ENCODE data around the gene HDLBP.

DNA sequence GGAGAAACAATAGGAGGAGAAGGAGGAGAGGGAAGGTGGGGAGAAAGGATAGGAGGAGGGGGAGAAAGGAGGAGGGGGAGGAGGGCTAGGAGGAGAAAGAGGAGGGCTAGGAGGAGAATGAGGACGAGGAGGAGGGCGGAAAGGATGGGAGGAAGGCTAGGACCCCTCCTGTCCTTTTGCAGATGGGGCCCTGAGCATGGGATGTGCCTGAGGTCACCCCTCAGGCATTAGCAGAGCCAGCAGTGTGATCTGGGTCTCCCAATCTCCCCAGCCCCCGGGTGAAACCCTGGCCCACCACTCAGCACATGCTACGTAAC lies 127.6 kb downstream of the HDLBP start:
- TF ChIP-seq GATA2 (IDR thresholded peaks at IDR 0.05; ENCODE audit: low read depth, low read length) (no peak), GATA3 (IDR thresholded peaks at IDR 0.05; ENCODE audit: low read depth, low read length) (no peak)

Data from SH-SY5Y (cell line).